GM13976 (cell line): ENCODE results near the gene TEX53.
A peak's percentile ranks its signal among the peaks of the same experiment; 100 is the strongest.

ENCODE experiments used
- DNase-seq: peaks from one replicate; pipeline ENCODE4 v3.0.0; 2012; ENCODE audit warnings: low spot score
- in situ Hi-C: fragments of 300-500 bp; cut with MboI; formaldehyde crosslinking; loops from one replicate; pipeline ENCODE4 v1.12.0; 2022; ENCODE audit warnings: low sequenced_read_pairs, mixed read lengths, inconsistent platforms; ENCODE audit not compliant: unreplicated experiment
- TF ChIP-seq, protein P1 (sequence below): IDR thresholded peaks from 2 replicates; pipeline ENCODE4 v1.5.1; 2012; ENCODE audit warnings: borderline replicate concordance, mild to moderate bottlenecking; ENCODE audit not compliant: insufficient read depth; ENCODE audit errors: extremely low read depth, missing control alignments, control extremely low read depth

TEX53 gene

DNA sequence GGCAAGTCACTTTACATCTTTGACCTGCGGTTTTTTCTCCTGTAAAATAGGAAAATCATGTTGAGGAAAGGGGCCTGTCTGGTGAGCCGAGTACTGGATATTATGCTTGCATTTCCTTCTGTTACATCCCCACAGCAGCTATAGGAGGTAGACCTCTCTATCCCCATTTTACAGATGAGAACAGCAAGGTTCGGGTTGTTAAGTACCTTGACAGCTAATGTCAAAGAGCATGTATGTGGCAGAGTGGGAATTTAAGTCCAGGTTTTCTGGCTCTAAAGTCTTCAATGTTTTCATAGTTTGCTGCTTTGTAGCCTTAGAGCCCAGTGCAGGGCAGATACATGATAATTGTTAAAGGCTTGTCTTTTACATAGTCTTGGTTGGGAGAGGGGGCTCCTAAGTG lies 43.7 kb downstream of the TEX53 start:
- in situ Hi-C loops, result no loop called here
- no peak for DNase-seq
- TF ChIP-seq, protein P1, sequence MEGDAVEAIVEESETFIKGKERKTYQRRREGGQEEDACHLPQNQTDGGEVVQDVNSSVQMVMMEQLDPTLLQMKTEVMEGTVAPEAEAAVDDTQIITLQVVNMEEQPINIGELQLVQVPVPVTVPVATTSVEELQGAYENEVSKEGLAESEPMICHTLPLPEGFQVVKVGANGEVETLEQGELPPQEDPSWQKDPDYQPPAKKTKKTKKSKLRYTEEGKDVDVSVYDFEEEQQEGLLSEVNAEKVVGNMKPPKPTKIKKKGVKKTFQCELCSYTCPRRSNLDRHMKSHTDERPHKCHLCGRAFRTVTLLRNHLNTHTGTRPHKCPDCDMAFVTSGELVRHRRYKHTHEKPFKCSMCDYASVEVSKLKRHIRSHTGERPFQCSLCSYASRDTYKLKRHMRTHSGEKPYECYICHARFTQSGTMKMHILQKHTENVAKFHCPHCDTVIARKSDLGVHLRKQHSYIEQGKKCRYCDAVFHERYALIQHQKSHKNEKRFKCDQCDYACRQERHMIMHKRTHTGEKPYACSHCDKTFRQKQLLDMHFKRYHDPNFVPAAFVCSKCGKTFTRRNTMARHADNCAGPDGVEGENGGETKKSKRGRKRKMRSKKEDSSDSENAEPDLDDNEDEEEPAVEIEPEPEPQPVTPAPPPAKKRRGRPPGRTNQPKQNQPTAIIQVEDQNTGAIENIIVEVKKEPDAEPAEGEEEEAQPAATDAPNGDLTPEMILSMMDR, result no peak

DNA sequence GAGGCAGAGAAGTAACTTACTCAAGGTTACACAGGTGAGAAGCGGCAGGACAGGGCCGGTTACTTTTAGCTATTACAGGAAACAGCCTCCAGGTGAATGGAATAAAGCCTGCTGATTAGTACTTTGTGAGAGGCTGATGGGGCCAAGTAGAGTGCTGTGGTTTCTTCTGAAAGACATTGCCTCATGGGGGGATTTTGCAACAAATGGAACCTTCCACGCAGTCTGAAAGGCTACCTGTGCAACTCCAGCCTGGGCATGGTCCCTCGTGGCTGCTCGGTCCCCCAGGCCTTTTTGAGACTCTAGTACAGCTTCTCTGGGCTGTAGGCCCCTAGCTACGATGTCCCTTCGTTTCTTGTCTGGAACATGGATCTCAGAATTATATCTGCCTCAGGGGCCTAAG lies 44.5 kb downstream of the TEX53 start:
- TF ChIP-seq, protein P1, result no peak
- in situ Hi-C loops, result no loop called here

GRCh38 chr9:114612272-114612923 lies 45.2 kb downstream of the TEX53 start:
- in situ Hi-C loops, result no loop called here
- DNase-seq, result no peak
- TF ChIP-seq, protein P1, result no peak

More for the DNA sequence above, 44.5 kb downstream of the TEX53 start:
- no peak for DNase-seq

GRCh38 chr9:114611516-114612271 lies 45.9 kb downstream of the TEX53 start:
- TF ChIP-seq, protein P1, result no peak
- peak; percentile 65 for DNase-seq
- in situ Hi-C loops, result no loop called here

GRCh38 chr9:114608525-114608796 lies 49.1 kb downstream of the TEX53 start:
- in situ Hi-C loops, result no loop called here
- TF ChIP-seq, protein P1, result no peak
- DNase-seq, result no peak

- TF ChIP-seq, protein P1, result no peak
- in situ Hi-C loops, result no loop called here
- no peak for DNase-seq
Measured at GRCh38 chr9:114607671-114608524, 49.7 kb downstream of the TEX53 start.
